ENCODE measurements around the gene CRACR2B.

Gene CRACR2B

DNA sequence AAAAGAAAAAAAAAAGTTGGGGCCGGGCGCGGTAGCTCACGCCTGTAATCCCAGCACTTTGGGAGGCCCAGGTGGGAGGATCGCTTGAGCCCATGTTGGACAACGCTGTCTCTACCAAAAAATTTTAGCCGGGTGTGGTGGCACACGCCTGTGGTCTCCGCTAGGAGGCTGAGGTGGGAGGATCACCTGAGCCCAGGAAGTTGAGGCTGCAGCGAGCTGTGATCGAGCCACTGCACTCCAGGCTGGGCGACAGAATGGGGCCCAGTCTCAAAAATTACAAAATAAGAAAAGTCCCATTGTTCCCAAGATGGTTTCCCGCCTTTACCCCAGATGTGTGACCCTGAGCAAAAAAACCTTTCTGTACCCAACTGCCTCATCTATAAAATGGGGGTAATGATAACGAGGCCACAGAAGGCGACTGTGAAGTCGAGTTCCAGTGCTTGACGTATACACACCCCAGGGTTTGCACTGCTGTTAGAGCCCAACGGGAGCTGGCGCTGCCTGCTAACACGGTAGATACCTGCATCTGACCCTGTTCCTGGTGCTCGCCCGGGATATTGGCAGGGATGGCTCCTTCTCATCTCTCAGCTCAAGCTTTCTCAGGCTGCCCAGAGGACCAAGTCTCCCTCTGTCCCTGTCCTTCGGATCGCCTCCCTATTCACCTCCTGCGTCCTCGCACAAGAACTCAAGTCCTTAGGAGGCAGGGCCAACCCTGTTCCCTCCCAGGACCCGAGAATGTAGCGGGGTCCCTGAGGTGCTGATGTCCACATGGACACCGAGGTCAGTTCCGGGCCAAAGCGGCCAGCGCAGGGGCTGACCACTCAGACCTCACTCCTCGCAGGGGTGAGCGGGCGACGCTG, 19.1 kb upstream of the CRACR2B start:
- DNase-seq (ENCODE audit: low read depth), result no peak
- H3K4me3 ChIP-seq (replicated peaks; ENCODE audit: low read depth, low read length), result peak overlapping the region; percentile 90
- TF ChIP-seq, protein P1, sequence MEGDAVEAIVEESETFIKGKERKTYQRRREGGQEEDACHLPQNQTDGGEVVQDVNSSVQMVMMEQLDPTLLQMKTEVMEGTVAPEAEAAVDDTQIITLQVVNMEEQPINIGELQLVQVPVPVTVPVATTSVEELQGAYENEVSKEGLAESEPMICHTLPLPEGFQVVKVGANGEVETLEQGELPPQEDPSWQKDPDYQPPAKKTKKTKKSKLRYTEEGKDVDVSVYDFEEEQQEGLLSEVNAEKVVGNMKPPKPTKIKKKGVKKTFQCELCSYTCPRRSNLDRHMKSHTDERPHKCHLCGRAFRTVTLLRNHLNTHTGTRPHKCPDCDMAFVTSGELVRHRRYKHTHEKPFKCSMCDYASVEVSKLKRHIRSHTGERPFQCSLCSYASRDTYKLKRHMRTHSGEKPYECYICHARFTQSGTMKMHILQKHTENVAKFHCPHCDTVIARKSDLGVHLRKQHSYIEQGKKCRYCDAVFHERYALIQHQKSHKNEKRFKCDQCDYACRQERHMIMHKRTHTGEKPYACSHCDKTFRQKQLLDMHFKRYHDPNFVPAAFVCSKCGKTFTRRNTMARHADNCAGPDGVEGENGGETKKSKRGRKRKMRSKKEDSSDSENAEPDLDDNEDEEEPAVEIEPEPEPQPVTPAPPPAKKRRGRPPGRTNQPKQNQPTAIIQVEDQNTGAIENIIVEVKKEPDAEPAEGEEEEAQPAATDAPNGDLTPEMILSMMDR (IDR thresholded peaks at IDR 0.05; ENCODE audit: low read length, missing control alignments), result no peak

GRCh38 chr11:809287-810039, 18.3 kb upstream of the CRACR2B start, which contains the start of gene RPLP2:
TSS of gene RPLP2 (plus strand) at chr11:809967. CDS start at chr11:810235, 268 bp downstream.
- peak within 1 kb of the TSS; percentile 90 for H3K4me3 ChIP-seq (replicated peaks; ENCODE audit: low read depth, low read length)
- TF ChIP-seq, protein P1 (IDR thresholded peaks at IDR 0.05; ENCODE audit: low read length, missing control alignments), result no peak
- peak; percentile 97 for DNase-seq (ENCODE audit: low read depth)

- peak overlapping the region; percentile 90 for H3K4me3 ChIP-seq (replicated peaks; ENCODE audit: low read depth, low read length)
- DNase-seq (ENCODE audit: low read depth), result no peak
- TF ChIP-seq, protein P1 (IDR thresholded peaks at IDR 0.05; ENCODE audit: low read length, missing control alignments), result no peak
These were observed 17.6 kb upstream of the CRACR2B start for GRCh38 chr11:810040-810567.

- TF ChIP-seq, protein P1 (IDR thresholded peaks at IDR 0.05; ENCODE audit: low read length, missing control alignments), result no peak
- peak; percentile 37 for DNase-seq (ENCODE audit: low read depth)
- peak overlapping the region; percentile 90 for H3K4me3 ChIP-seq (replicated peaks; ENCODE audit: low read depth, low read length)
These were observed 16.1 kb upstream of the CRACR2B start for GRCh38 chr11:811446-812245.

DNA sequence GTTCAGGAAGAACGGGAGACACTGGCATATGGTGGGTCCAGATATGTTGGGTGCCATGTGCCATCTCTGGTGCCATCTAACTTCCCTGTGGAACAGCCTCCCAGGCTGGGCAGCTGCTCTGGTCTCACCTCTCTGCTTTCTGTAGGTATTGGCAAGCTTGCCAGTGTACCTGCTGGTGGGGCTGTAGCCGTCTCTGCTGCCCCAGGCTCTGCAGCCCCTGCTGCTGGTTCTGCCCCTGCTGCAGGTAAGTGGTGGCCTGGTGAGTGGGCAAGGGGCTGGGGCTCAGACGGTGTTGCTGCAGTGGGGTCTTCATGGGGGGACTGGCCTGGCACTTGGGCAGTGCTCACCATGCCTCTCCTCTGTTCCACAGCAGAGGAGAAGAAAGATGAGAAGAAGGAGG, 15.3 kb upstream of the CRACR2B start:
- no peak for DNase-seq (ENCODE audit: low read depth)
- H3K4me3 ChIP-seq (replicated peaks; ENCODE audit: low read depth, low read length), result no peak overlapping the region
- TF ChIP-seq, protein P1 (IDR thresholded peaks at IDR 0.05; ENCODE audit: low read length, missing control alignments), result no peak

- DNase-seq (ENCODE audit: low read depth), result no peak
- TF ChIP-seq, protein P1 (IDR thresholded peaks at IDR 0.05; ENCODE audit: low read length, missing control alignments), result no peak
- H3K4me3 ChIP-seq (replicated peaks; ENCODE audit: low read depth, low read length), result no peak overlapping the region
These were observed 14.7 kb upstream of the CRACR2B start for GRCh38 chr11:813072-813455.

All from fibroblast of pulmonary artery (primary cell).